Left colon (tissue), 2 donors: Measurements from ENCODE around the gene AMER1. TPM values are rescaled to one million over a fixed set of nuclear protein-coding genes. Genes with fewer than 3 reads are reported as not detected.

Experiments
- ATAC-seq: fragments of 200-7000 bp; cut with Tn5 transposase; one replicate; pipeline ENCODE4 v1.9.1; 2020; ENCODE audit warnings: mild to moderate bottlenecking, moderate library complexity
- DNase-seq, 2 donors: peaks; one replicate each; pipeline ENCODE4 v3.0.0-alpha.2; 2020
- intact Hi-C, 2 donors: fragments of 100-400 bp; cut with DNase I in 1 of 2; cut with micrococcal nuclease in 1 of 2; formaldehyde crosslinking; loops; one replicate each; pipeline versions ENCODE4 v1.11.2 to v1.14.0; 2022; cut with DNase I, micrococcal nuclease
- total RNA-seq, 2 donors: library from RNA; stranded (reverse); fragmentation: NEBNext Ultra II Directional; extraction: Animal tissue kit (Norgen Biotek cat#: 25700); gene quantifications; one replicate each; pipeline ENCODE4 v1.2.1, GENCODE V29; 2021
- donor health status: DM: no; HTN: no; CAD: no.
- donor health status: DM: yes; HTN: yes; CAD: no.

AMER1 gene
- total RNA-seq, 2 donors from 2014 or later = 4.0 to 4.1 TPM

DNA sequence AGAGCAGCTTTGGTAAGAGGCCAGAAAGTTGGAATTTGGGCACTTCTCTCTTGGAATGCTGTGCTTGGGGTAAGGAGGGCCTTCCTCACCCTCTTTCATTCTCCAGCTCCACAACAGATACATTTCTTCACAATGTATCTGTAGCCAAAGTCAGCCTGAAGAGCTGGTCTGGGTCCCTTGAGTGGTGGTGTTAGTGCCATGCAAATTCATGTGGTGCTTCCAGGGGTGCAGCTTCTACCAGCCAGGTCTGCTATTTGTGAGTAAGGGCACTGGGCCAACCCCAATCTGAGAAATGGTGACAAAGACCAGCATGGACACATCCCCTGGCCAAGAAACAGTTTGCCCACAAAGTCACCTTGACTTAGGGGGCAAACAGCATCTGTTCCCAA lies 17.8 kb downstream of the AMER1 start:
- no peak for ATAC-seq
- intact Hi-C loops = no loop called here
- no peak for DNase-seq

DNA sequence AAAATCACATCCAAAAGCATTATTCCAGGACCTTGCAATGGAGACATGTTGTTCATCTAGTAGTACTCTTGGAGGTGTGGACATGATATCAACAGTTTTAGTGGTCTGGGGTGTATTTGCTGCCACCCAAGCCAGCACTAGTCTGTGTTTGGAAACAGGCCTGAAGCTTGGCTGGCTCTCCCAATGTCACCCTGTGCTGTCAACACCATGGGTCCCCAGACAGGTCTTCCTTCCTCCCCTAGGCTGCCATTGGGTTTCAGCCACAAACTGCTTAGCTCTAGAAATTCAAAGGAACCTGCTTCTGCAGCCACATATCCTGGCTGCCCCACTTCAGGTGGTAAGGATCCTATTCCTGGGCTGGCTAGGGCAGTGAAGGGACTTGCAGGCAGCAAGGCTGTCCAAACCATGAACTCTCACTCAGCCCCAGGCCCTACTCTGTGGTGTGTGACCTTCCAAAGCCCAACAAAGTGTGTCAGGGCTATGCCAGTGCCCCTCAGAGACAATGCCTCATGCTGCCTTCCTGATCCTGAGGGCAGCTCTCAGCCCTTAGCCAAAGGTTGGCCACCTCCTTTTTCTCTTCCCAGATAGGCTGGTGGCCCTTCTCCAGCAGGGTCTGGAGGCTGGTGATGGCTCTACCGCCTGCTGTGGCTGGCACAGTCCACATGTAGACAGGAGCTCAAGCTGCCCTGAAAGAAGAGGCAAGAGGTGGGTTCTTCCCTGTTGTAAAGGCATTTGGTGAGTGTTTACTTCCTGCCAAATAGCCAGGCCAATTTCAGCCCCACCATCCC lies 18.3 kb downstream of the AMER1 start:
- intact Hi-C loops = no loop called here
- DNase-seq = no peak
- no peak for ATAC-seq

DNA sequence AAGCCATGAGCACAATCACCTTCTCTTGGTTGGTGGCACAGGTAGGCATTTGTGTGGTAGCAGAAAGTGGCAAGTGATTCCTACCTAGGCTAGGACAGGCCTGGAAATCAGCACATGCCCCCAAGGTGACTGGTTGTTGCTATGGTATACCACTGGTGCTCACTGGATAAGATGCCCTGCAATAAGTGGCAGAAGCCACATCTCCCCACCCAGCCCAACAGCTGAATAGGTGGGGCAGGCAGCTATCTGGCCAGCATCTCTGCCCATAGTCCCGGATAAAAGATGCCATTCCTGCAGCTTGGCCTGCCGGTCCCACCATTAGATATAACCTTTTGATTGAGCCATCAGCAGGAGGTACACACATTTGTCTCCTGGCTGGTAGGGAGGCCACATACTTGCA lies 21.1 kb downstream of the AMER1 start:
- ATAC-seq (no peak), DNase-seq (no peak)
- intact Hi-C loops = no loop called here

DNA sequence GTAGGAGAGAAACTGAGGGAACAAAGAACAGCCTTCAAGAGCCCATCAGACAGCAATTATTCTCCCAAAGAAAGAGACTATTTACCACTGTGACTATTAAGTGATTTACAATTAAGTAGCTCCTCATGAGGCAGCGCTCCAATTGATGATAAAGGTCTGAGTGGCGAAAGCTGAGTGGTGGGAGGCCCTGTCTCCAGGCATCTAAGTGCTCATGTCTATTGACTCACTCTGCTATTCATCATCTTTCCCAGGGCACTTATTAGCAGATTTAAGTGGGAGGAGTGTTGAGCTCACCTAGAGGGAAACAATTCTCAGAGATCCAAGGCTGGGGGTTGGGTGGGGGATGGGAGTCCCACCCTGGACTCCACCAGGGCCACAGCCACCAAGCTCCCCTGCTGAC lies 23.3 kb downstream of the AMER1 start:
- ATAC-seq (no peak), DNase-seq (no peak)
- intact Hi-C loops = no loop called here

DNA sequence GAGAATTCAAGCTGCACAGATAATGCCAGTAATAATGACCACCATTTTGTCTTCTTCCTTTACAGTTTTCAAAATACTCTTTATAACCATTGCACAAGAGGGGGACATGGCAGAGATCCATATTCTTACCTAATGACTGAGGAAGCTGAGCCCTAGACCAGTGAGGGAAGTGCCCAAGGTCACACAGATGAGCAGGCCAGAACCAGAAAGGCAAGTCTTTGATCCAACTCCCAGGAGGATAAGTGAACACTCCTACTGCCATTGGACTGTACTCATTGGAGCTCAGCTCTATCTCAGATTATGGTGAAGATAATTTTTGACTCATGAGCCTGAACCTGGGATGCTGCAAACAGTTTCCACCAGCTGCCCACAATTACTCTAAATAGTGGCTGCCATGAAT lies 28.6 kb downstream of the AMER1 start:
- DNase-seq = no peak
- ATAC-seq = no peak
- intact Hi-C loops = no loop called here

DNA sequence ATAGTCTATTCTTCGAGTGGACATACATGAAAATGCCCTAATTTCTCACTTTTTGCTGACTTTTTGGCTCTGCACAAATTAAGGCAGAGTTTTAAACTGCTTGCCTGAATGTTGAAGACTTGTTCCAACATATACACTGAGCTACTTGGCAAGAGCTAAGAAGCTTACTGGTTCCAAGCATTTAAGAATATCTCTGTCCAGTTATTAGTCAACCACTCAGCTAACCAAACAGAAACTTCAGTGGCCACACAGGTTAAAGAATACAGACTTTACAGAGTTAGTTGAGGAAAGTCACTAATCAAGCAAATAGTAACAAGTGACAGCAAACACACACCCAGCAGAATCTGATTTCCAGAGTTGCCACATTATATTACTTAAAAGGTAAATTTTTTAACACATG lies 35.5 kb downstream of the AMER1 start:
- intact Hi-C loops = no loop called here
- ATAC-seq = no peak
- no peak for DNase-seq

DNA sequence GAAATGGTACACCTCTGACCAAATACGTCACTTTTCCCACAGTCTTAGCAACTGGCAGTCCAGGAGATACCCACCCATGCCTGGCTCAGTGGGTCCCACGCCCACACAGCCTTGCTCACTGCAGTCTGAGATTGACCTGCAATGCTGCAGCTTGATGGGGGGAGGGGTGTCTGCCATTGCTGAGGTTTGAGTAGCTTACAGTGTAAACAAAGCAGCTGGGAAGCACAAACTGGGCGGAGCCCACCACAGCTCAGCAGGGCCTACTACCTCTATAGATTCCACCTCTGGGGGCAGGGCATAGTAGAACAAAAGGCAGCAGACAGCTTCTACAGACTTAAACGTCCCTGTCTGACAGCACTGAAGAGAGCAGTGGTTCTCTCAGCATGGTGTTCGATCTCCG lies 52.7 kb downstream of the AMER1 start:
- intact Hi-C loops = no loop called here
- DNase-seq (no peak), ATAC-seq (no peak)

DNA sequence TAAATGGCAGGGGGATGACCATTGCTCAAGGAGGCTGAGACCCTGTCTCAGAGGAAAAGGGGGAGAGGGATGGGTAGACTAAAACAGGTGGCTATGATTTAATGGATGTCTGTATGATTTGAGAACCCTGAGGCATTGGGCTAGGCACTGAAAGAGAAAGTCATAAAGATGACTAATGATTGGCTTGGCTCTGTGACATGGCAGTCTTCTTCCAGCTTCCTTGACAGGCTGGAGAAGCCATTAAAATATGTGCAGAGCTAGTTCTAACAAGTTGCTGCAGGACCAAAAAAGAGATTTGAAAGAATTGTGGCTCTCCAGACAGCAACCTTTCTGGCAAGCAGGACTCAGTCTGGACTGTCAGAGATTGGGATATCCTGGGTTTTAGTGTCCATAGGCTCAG lies 53.6 kb downstream of the AMER1 start:
- ATAC-seq = no peak
- intact Hi-C loops = no loop called here
- DNase-seq = no peak

DNA sequence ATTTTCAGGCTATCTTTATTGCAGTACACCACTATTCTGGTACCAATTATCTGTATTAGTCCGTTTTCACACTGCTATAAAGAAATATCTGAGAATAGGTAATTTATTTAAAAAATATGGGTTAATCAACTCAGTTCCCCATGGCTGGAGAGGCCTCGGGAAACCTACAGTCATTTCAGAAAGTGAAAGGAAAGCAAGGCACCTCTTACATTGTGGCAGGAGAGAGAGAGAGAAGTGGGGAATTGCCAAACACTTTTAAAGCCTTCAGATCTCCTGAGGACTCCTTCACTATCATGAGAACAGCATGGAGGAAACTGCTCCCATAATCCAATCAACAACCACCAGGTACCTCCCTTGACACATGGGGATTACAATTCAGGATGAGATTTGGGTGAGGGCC lies 54.7 kb downstream of the AMER1 start:
- intact Hi-C loops = no loop called here
- DNase-seq = no peak
- ATAC-seq = no peak

Other genes starting within 250 kb of the AMER1 start
- gene ASB12, start 24.9 kb upstream of the AMER1 start, total RNA-seq = under 1 TPM; 0.34 to 0.67 TPM
- gene MTMR8, start 189.7 kb upstream of the AMER1 start, total RNA-seq = 1 to 10 TPM; 9.0 to 9.2 TPM